ENCODE results near the gene BBS12.

DNA sequence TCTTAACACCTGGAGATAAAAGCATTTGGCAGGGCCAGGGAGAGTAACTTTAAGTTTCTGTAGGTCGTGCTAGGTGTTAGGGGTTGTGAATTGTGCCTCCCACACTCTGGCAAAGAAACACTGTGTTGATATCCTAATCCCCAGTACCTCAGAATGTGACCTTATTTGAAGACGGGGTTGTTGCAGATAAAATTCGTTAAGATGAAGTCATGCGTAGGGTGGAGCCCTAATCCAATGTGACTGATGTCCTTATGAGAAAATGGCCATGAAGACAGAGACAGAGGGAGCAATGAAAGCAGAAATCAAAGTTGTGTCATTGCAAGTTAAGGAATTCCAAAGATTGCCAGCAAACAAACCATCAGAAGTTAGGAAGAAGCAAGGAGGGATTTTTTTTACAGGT lies 40.5 kb upstream of the BBS12 start:
- no peak for TF ChIP-seq EZH2 (IDR thresholded peaks at IDR 0.05; ENCODE audit: insufficient read depth, poor library complexity, severe bottlenecking)
- TF ChIP-seq EZH2phosphoT487 (IDR thresholded peaks at IDR 0.05; ENCODE audit: insufficient read depth, low read depth) = no peak

Measured in GM23248 (cell line).